DND-41 (cell line): ENCODE measurements around the gene S100PBP.

Experiments used
- EZH2 ChIP-seq: IDR thresholded peaks from 3 replicates; pipeline ENCODE4 v1.6.1; 2012; ENCODE audit warnings: borderline replicate concordance, low read depth, mild to moderate bottlenecking, moderate library complexity, low read length, inconsistent platforms; ENCODE audit not compliant: severe bottlenecking
- TF ChIP-seq, protein P1 (sequence below): IDR thresholded peaks from 2 replicates; pipeline ENCODE4 v1.5.1; 2012; ENCODE audit warnings: borderline replicate concordance, low read length, moderate library complexity, mild to moderate bottlenecking; ENCODE audit not compliant: poor library complexity, severe bottlenecking; ENCODE audit errors: extremely low read depth

DNA sequence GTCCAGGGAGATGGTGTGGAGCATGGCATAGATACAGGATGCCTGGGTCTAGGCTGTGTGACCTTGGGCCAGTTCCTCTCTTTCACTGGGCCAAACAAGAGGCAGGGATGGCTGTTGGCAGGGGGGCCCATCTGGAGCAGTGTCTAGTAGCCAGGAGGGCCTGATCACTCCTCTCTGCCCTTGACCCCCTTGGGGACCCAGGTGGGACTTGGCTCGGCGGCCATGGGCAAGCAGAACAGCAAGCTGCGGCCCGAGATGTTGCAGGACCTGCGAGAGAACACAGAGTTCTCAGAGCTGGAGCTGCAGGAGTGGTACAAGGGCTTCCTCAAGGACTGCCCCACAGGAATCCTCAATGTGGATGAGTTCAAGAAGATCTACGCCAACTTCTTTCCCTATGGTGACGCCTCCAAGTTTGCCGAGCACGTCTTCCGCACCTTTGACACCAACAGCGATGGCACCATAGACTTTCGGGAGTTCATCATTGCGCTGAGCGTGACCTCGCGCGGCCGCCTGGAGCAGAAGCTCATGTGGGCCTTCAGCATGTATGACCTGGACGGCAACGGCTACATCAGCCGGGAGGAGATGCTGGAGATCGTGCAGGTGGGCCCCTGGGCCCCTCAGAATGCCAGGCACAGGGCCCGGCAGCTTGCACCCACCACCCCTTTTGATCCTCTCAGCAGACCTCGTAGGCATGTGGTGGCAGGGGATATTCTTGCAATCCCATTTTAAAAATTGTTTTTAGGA is 71.4 kb downstream of the S100PBP start:
- TF ChIP-seq, protein P1, sequence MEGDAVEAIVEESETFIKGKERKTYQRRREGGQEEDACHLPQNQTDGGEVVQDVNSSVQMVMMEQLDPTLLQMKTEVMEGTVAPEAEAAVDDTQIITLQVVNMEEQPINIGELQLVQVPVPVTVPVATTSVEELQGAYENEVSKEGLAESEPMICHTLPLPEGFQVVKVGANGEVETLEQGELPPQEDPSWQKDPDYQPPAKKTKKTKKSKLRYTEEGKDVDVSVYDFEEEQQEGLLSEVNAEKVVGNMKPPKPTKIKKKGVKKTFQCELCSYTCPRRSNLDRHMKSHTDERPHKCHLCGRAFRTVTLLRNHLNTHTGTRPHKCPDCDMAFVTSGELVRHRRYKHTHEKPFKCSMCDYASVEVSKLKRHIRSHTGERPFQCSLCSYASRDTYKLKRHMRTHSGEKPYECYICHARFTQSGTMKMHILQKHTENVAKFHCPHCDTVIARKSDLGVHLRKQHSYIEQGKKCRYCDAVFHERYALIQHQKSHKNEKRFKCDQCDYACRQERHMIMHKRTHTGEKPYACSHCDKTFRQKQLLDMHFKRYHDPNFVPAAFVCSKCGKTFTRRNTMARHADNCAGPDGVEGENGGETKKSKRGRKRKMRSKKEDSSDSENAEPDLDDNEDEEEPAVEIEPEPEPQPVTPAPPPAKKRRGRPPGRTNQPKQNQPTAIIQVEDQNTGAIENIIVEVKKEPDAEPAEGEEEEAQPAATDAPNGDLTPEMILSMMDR = no peak
- no peak for TF ChIP-seq EZH2
